ENCODE results near the gene MEP1B.

GRCh38 chr18:32208023-32208422 lies 18.2 kb downstream of the MEP1B start:
- TF ChIP-seq CTCF (IDR thresholded peaks at IDR 0.05), result no peak
- TF ChIP-seq POLR2A (IDR thresholded peaks at IDR 0.05), result no peak
